Prostate gland (tissue), 2 donors: ENCODE results near the gene RPS15. TPM values are rescaled to one million over a fixed set of nuclear protein-coding genes. Genes with fewer than 3 reads are reported as not detected.

Experiments used
- DNase-seq: peaks from one replicate; pipeline ENCODE4 v3.0.0-alpha.2; 2019; ENCODE audit warnings: low spot score
- H3K27ac ChIP-seq, 2 donors: fragments of 200-600 bp; sonication (generic); 2 replicates each; pipeline ENCODE4 v1.5.1; 2017 to 2019
- H3K27me3 ChIP-seq: fragments of 200-600 bp; sonication (generic); replicated peaks from 2 replicates; pipeline ENCODE4 v1.5.1; 2019; ENCODE audit not compliant: insufficient read depth
- H3K36me3 ChIP-seq, 2 donors: fragments of 200-600 bp; sonication (generic); 1 replicate in 1 of 2; 2 replicates in 1 of 2; pipeline versions ENCODE4 v1.5.1 to v1.8.1; 2017 to 2019
- H3K4me1 ChIP-seq: fragments of 200-600 bp; sonication (generic); replicated peaks from 2 replicates; pipeline ENCODE4 v1.5.1; 2019
- H3K4me3 ChIP-seq, 2 donors: fragments of 200-600 bp; sonication (generic); 2 replicates each; pipeline ENCODE4 v1.5.1; 2017 to 2019
- H3K9me3 ChIP-seq: fragments of 200-600 bp; sonication (generic); 2 replicates; pipeline ENCODE4 v1.5.1; 2017
- POLR2A ChIP-seq: fragments of 450-650 bp; IDR thresholded peaks from one replicate; pipeline ENCODE4 v1.6.1; 2016; ENCODE audit warnings: antibody characterized with exemption, mild to moderate bottlenecking
- POLR2AphosphoS5 ChIP-seq: sonication (generic); formaldehyde crosslinking; IDR thresholded peaks from one replicate; pipeline ENCODE4 v1.6.1; 2017; ENCODE audit warnings: antibody characterized with exemption
- WGBS: methylation state at CpG from one replicate; pipeline ENCODE4 v1.1.5; 2018; 5-methylcytosine and 5-hydroxymethylcytosine counted together
- intact Hi-C: fragments of 100-400 bp; cut with DNase I; formaldehyde crosslinking; loops from one replicate; pipeline ENCODE4 v1.14.2; 2022
- total RNA-seq, 2 donors: library from RNA; depleted of rRNA; stranded (reverse); fragments of >200 nt; gene quantifications; one replicate each; pipeline ENCODE4 v1.1.0, GENCODE V29; 2016
- TF ChIP-seq, protein P1 (sequence below), 4 experiments: fragments of 200-600 bp in 2 of 4; fragments of 450-650 bp in 2 of 4; sonication (generic) in 2 of 4; IDR thresholded peaks; 1 replicate in 3 of 4; 2 replicates in 1 of 4; pipeline ENCODE4 v1.5.1; 2016 to 2019; ENCODE audit warnings: antibody characterized with exemption in 4 of 4, mild to moderate bottlenecking in 2 of 4, moderate library complexity in 2 of 4

The RPS15 gene
- total RNA-seq, 2 donors from 2014 or later = 3,102 to 5,853 TPM

DNA sequence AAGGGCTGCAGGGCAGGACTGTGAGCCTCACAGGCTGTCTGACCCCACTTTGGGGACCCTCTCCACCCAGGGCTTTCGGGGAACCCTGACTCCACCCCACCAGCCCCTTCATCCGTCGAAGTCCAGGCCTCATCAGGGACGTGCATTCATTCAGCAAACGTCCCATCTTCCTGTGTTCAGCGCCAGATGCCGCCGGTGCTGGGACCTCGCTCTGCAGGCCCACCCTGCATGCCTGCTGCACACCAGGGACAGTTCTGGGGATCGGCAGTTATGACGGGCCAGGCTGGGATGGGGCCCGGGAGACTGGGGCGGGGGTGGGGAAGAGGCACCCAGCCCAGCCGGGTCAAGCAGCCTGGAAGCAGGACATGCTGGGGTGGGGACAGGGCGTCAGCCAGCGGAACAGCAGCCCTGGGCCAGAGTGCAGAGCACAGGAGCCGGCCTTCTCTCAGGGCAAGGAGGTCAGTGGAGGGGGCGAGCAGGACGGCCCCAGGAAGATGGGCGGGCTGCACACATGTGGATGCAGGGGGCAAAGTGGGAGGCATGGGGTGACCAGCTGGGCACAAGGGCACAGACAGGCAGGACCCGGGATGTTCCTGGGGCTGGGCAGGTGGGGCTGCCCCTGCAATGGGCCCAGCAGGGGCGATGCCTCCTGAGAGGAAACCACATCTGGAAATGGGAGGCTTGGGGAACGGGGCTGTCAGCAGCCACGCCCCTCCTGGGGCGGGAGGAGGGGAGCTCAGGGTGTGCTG lies 42.0 kb upstream of the RPS15 start:
- no peak overlapping the region for H3K4me3 ChIP-seq
- no peak overlapping the region for H3K27ac ChIP-seq
- no peak for TF ChIP-seq POLR2A
- TF ChIP-seq POLR2AphosphoS5 = no peak
- TF ChIP-seq, protein P1, sequence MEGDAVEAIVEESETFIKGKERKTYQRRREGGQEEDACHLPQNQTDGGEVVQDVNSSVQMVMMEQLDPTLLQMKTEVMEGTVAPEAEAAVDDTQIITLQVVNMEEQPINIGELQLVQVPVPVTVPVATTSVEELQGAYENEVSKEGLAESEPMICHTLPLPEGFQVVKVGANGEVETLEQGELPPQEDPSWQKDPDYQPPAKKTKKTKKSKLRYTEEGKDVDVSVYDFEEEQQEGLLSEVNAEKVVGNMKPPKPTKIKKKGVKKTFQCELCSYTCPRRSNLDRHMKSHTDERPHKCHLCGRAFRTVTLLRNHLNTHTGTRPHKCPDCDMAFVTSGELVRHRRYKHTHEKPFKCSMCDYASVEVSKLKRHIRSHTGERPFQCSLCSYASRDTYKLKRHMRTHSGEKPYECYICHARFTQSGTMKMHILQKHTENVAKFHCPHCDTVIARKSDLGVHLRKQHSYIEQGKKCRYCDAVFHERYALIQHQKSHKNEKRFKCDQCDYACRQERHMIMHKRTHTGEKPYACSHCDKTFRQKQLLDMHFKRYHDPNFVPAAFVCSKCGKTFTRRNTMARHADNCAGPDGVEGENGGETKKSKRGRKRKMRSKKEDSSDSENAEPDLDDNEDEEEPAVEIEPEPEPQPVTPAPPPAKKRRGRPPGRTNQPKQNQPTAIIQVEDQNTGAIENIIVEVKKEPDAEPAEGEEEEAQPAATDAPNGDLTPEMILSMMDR (IDR thresholded peaks at IDR 0.05) = no peak
- H3K4me1 ChIP-seq = peaks cover 3% of the 10 kb centered on the region
- 51% methylated on average over 24 of the region's 25 CpGs for WGBS
- H3K36me3 ChIP-seq = no peaks in the 10 kb centered on the region
- H3K9me3 ChIP-seq = no peaks in the 10 kb centered on the region
- intact Hi-C loops = no loop called here
- DNase-seq = no peak
- no peaks in the 10 kb centered on the region for H3K27me3 ChIP-seq

DNA sequence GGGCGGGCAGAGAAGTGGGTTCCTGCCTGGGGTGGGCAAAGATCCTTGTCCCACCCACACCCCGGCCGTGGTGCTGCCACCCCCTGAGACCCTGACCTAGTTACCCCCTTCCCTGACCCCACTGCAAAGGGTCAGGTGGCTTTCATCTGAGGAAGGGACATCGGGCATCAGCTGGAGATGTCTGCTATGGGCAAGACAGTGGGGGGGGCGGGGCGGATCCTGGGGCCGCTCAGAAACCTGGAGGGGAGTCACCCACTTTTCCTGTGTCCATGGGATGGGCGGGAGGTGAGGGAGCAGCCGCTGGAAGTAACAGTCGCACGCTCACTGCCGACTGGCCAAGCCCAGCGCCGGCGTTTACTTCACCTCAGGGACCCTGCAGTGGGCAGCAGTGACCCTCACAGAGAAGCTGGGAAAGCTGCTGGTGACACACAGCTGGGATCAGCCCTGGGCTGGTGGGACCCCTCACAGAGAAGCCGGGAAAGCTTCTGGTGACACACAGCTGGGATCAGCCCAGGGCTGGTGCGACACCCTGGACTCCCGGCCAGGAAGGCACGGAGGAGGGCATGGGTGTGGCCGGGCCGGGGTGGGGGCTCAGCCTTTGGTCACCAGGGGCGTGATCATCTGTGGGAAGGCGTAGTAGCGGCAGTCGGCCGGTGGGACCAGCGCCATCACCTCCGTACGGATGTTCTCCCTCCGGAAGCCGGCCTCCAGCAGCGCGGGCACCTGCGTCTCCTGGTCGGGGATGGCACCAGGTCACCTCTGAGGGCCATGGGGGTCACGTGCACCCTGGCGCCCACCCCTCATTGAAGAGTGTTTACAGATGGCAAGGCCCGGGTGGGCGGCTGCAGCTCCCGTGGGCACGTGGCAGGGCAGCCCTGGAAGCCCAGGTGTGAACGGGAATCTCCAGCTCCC lies 41.2 kb upstream of the RPS15 start:
- TF ChIP-seq, protein P1 (IDR thresholded peaks at IDR 0.05) = no peak
- no peak for TF ChIP-seq POLR2A
- no peak for TF ChIP-seq POLR2AphosphoS5
- Histone ChIP-seq H3K27me3 (no peaks in the 10 kb centered on the region), H3K4me1 (peaks cover 3% of the 10 kb centered on the region), H3K27ac (no peak overlapping the region), H3K4me3 (no peak overlapping the region), H3K9me3 (no peaks in the 10 kb centered on the region), H3K36me3 (no peaks in the 10 kb centered on the region)
- 76% methylated on average over 36 of the region's 42 CpGs for WGBS
- intact Hi-C loops = no loop called here
- no peak for DNase-seq

DNA sequence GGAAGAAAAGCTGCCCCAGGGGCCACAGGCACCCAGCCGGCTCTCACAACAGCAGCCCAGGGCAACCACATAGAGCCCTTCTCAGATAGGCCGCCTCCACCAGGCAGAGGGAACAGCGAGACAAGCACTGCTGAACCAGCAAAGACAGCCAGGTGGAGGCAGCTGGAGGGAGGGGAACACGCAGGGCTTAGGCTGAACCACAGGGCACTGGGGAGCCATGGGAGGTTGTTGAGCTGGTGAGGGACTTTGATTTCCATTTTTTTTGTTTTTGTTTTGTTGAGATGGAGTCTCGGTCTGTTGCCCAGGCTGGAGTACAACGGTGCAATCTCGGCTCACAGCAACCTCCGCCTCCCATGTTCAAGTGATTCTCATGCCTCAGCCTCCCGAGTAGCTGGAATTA lies 40.4 kb upstream of the RPS15 start:
- peaks cover 9% of the 10 kb centered on the region for H3K4me1 ChIP-seq
- no peak for DNase-seq
- WGBS = 94% methylated on average over 9 of the region's 9 CpGs
- TF ChIP-seq, protein P1 (IDR thresholded peaks at IDR 0.05) = no peak
- no peak for TF ChIP-seq POLR2A
- TF ChIP-seq POLR2AphosphoS5 = no peak
- H3K9me3 ChIP-seq = no peaks in the 10 kb centered on the region
- H3K27ac ChIP-seq = no peak overlapping the region
- H3K36me3 ChIP-seq = no peaks in the 10 kb centered on the region
- no peak overlapping the region for H3K4me3 ChIP-seq
- intact Hi-C loops = no loop called here
- no peaks in the 10 kb centered on the region for H3K27me3 ChIP-seq

DNA sequence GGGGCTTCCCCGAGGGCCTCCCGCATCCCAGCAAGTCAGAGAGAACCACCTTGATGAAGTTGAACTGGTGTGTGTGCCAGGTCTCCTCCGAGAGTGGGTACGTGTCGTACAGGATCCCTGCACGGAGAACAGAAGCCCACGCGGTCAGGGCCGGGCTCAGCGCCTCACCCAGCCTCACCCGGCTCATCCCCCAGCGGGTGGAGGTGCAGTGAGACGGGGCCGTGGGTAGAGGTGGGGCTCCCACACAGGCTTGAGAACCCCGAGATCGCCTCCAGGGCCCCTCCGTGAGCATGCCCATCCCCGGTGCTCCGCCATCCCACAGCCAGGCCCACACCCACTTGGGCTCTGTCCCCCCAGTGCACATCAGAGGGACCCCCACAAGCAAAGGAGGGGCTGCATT lies 39.1 kb upstream of the RPS15 start:
- no peaks in the 10 kb centered on the region for H3K36me3 ChIP-seq
- H3K9me3 ChIP-seq = no peaks in the 10 kb centered on the region
- no peak for TF ChIP-seq POLR2AphosphoS5
- TF ChIP-seq, protein P1 (IDR thresholded peaks at IDR 0.05) = no peak
- TF ChIP-seq POLR2A = no peak
- no peaks in the 10 kb centered on the region for H3K27me3 ChIP-seq
- WGBS = 87% methylated on average over 19 of the region's 19 CpGs
- DNase-seq = no peak
- H3K4me3 ChIP-seq = no peak overlapping the region
- no peak overlapping the region for H3K27ac ChIP-seq
- intact Hi-C loops = no loop called here
- peaks cover 9% of the 10 kb centered on the region for H3K4me1 ChIP-seq
